Epithelial cell of esophagus (primary cell): ENCODE data around the gene NRG3.

Source experiments
- DNase-seq: peaks from one replicate; pipeline ENCODE4 v3.0.0; 2010; ENCODE audit warnings: low read depth
- H3K4me3 ChIP-seq: 2 replicates; pipeline ENCODE4 v1.5.1; 2011; ENCODE audit warnings: mild to moderate bottlenecking, low read length, control low read depth
- CTCF ChIP-seq: IDR thresholded peaks from 2 replicates; pipeline ENCODE4 v1.5.1; 2011; ENCODE audit warnings: low read depth, mild to moderate bottlenecking, low read length, control low read depth, inconsistent platforms; ENCODE audit not compliant: insufficient read depth; ENCODE audit errors: missing control alignments

NRG3 gene

GRCh38 chr10:82736305-82736704, 861.3 kb downstream of the NRG3 start:
- H3K4me3 ChIP-seq: no peak overlapping the region
- no peak for TF ChIP-seq CTCF
- no peak for DNase-seq

- TF ChIP-seq CTCF: no peak
- DNase-seq: no peak
- H3K4me3 ChIP-seq: no peak overlapping the region
Observed at GRCh38 chr10:82737549-82737948, 862.6 kb downstream of the NRG3 start.

GRCh38 chr10:82738592-82738991, 863.6 kb downstream of the NRG3 start:
- no peak overlapping the region for H3K4me3 ChIP-seq
- no peak for TF ChIP-seq CTCF
- DNase-seq: no peak

GRCh38 chr10:82742478-82742877, 867.5 kb downstream of the NRG3 start:
- no peak for TF ChIP-seq CTCF
- H3K4me3 ChIP-seq: no peak overlapping the region
- peak; percentile 29 for DNase-seq

- H3K4me3 ChIP-seq: no peak overlapping the region
- no peak for TF ChIP-seq CTCF
- DNase-seq: no peak
Observed at GRCh38 chr10:82742898-82743297, 867.9 kb downstream of the NRG3 start.

- H3K4me3 ChIP-seq: no peak overlapping the region
- DNase-seq: no peak
- no peak for TF ChIP-seq CTCF
Observed at GRCh38 chr10:82750538-82750937, 875.5 kb downstream of the NRG3 start.

GRCh38 chr10:82757397-82757796, 882.4 kb downstream of the NRG3 start:
- no peak overlapping the region for H3K4me3 ChIP-seq
- no peak for DNase-seq
- TF ChIP-seq CTCF: no peak
